Activated CD8-positive, alpha-beta memory T cell treated with anti-CD3 and anti-CD28 coated beads for 4 hours (primary cell): ENCODE measurements around the gene CAMKMT.

Experiments used
- DNase-seq, 2 donors: peaks; one replicate each; pipeline ENCODE4 v3.0.0-alpha.2; 2020; ENCODE audit warnings: low read depth in 2 of 2

CAMKMT gene

DNA sequence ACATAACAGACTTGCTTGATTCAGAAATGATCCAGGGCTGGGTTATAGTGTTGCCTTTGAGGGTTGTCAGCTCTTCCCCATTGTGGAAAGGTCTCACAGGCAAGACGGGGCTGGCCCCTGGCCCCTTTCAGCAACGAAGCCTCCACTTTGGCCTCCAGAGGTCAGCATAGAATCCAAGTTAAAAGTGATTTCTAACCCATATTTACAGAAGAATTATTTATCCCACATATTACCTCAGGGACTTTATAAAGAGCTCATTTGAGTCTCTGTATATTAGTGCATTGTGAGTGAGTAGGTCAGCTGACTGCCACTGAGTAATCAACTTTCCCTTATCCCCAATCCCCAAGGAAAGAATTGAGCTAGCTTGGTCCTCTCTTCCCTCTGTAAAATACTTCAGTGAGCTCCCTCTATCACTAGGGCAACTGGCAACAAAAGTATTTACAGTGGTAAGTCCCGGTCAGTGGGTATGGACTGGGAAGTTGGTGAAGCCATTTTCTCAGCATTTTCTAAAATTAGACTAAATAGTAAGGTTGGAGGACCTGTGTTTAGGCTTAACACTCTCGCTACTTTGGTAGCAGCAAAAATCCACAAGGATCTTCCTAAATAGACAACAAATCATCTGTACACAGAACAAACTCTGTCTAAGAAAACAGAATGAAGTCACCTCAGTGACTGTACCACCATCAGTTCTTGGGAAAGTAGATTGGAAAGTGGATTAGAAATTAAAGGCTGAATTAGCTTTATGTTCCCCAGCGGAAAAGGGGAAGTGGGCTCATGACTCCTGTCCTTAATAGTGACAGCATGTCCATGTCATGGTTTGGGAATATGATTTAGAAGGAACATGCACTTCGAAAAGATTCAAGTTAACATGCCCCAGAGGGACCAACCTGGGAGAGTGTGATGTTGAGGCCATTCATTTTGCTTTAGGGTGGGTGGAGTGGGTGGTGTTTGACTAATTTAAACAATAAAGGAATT lies 408.8 kb downstream of the CAMKMT start:
- no peak for DNase-seq

DNA sequence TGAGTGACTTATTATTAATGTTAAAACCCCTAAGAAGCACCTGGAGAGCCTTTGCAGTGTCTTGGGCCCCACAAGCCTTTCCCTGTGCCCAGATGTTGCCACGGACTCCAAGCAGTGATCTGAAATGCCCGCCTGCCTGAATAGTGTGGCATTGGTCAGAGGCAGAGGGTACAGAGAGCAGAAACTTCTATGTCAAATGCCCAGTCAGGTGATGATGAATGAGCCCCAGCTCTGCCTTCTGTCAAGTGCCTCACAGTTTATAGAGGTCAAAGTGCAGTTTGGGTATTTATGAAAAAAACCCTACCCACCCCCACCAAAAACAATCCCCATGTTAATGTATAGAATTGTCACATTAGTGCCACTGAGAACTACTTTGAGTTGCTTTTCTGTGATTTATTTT lies 409.8 kb downstream of the CAMKMT start:
- DNase-seq: no peak

DNA sequence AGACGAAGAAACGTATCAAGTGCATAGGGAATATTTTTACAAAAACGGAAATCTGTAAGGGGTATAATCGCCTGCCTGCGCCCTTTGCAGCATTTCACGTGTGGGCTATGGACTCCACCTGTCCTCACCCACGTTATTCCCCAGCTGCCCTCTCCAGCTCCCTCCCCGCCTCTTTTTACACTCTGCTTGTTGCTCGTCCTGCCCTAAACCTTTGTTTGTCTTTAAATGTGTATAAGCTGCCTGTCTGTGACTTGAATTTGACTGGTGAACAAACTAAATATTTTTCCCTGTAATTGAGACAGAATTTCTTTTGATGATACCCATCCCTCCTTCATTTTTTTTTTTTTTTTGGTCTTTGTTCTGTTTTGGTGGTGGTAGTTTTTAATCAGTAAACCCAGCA lies 410.4 kb downstream of the CAMKMT start:
- no peak for DNase-seq

DNA sequence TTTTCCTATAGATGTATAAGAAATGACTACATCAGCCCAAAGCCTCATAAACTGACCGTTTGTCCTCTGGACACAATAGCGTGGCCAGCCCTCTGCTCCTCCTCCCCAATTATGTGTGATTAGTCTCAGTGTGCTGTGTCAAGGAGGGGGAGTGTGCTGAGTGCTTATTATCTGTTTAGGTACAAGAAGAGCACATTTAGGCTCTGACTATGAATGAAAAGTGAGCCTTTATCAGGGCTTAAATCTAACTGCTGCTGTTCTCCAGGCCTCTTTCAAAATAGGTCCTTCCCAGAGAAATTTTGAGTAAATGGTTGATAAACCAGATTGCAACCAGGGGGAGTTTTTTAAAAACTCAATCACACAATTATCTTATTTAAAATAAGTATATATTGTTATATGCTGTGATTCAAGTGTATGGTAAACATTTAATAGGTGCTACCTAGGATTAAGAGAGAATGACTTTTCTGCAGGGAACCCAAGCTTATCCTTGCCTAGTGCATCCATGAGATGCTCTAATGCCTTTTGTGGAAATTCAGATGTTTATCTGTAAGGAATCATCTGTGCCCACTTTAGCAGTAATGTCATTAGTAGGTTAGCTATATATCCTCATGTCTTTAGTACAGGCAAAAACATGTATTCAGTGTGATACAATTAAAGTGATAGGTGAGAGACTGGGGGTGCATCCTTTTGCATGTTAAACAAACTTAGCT lies 411.1 kb downstream of the CAMKMT start:
- DNase-seq: no peak

DNA sequence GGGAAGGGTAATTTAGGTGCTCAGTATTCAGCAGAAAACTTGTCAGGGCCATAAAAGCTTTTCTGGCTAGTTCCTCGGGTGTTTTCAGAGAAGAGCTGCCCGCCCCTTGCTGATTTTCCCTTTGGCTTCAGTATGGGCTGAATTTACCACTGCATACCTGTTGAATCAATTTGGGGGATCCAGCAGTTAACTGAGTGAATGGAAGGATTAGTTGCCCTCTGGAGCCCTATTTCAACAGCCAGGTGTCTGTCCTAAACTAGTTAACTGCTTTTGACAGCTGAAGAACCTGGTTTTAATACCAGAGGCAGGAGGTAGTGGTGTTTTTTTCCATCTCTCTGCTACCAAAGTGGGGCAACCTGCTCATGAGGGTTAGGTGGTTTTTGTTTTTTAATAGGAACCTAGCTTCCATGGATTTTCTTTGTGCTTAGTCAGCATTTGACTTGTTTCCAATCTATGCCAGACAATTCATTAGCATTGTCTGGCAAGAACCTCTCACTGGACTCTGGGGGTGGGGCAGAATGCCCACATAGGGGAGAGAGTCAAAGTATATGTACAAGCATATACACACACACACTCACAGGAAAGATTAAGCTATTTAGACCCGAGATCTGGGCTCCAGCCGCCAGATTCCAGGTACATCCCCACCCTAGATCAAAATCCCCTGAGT lies 413.2 kb downstream of the CAMKMT start:
- DNase-seq: no peak

DNA sequence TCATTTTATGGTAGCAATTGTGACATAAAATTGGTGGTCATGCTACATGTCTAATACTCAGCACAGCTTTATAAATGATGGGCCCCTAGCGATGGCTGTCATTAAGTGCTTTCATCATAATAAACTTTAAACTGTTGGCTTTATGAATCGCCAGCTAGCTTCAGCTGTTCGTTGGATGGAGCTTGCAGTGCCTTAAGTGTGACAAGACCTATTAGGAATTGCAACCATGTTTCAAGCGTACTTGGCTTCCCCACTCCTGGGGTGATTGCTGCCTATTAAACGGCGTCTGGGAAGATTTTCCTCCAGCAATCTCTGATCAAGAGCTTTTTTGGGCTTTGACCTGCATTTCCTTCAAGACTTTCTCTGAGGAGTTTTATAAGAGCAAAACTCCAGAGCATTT lies 415.3 kb downstream of the CAMKMT start:
- no peak for DNase-seq

DNA sequence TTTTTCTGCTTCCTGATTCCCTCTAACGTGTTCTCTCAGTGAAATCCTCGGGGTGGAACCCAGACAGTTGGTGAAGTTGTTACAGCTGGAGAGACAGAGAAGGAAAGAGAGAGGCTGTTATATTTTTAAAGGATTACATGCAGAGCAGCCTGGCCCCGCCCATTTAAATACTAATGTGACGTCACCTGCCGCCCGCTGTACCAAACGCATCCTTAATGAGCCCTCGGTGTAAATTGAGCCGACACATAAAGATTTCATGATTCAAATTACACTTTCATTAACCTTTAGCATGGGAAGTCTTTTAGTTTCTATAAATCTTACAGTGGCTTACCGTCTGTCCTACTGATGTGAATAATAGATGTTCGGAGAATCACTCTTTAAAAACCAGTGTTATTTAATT lies 415.8 kb downstream of the CAMKMT start:
- DNase-seq: no peak

DNA sequence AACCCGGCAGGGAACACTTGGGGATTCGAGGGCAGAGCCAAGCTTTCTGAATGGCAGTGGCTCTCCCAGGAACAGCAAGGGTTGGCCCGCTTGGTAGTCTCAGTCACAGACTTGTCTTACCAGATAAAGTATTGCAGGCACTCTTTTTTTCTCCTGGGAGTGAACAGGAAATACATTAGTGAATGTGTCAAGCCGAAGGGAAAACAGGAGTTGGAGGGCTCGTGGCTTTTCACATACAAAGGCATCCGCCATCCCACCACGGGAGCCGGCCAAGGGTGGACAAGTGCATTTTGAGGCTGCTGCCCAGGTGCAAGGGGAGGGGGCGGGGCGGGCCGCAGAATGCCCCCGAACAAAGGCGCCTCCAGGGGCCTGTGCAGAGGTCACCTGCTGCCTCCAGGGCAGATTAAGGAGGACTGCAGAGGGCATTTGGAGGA lies 416.5 kb downstream of the CAMKMT start:
- DNase-seq: no peak

DNA sequence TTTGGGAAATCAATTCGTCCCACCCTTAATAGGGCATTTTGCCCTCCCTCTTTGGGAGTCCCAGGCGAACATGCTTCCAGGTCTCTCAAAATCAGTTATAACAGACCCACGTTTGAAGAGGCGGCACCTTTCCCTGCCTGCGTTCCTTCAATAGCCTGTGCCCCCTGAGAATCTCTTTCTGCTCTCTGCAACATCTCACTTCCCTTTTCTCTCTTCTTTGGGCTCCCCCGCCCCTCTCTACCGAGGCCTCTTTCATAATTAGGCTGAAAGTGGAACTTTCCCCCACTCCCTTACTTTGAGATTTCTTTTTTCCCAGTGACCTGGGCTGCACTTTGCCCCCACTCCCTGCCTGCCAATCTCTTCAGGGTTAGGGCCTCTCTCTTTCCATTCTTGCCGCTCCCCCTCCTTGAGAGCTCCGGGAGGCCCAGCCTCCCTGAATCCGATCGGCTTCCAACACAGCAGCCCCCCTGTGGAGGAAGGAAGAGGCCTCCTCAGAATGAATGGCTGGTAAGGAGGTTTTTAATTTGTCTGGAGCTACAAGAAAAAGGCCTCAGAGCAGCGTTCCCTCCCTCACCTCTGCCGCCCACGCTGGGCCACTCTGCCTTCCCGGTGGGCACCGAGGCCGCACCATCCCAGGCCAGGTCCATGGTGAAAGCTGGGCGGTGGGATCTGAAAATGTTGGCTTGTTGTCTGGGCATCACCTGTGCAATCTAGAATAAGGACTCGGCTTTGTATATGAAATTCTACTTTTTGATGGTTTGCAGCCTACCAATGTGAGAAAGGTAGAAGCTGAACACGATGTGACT lies 417.1 kb downstream of the CAMKMT start:
- no peak for DNase-seq

DNA sequence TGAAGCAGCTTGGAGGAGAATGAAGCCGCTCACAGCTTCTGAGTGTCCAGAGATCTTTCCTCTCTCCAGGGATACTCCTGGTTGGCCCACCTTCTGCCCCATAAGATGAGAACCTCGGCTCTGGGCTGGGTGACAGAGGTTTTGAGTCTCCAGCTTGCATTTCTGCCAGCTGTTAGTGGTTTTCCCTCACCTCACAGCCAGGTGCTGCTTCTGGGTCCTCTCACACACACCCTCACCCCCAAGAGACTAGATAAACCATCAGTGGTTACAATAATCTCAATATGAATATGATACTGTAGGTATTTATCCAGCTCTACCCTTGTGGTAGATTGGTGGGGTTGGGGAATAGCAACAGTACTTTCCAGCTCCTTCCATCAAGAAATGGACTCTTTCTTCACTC lies 418.0 kb downstream of the CAMKMT start:
- no peak for DNase-seq

DNA sequence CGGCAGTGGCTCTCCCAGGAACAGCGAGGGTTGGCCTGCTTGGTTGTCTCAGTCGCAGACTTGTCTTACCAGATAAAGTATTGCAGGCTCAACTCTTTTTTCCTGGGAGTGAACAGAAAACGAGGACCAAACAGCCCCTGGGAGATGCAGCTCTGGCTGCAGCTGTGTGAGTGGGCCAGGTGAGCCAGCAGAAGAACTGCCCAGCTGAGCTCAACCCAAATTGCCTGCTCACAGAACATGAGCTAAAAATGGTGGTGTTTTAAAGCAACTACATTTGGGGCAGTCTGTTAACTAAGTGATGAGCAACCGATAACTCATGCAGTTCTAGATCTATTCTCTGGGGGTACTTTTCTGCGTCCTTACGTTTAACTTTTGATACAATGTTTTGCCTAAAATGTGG lies 418.7 kb downstream of the CAMKMT start:
- no peak for DNase-seq

DNA sequence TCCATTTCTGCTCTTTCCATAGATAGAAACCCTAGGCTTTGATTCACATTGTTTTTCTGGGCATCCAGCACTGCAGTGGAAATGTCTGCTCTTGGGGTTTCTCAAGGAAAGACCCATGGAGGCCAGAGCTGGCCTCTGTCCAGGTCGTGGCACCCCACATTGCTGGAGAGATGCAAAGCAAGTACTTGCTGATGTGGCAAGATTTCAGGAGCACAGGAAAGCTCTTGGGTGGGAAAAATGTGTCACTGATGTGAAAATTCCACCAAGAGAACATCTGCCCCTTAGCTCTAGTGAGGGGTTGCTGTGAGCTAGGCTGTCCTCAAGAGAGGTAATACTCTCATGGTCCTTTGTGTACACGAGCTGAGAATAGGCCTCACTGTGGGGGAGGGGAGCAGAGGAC lies 423.7 kb downstream of the CAMKMT start:
- DNase-seq: no peak

DNA sequence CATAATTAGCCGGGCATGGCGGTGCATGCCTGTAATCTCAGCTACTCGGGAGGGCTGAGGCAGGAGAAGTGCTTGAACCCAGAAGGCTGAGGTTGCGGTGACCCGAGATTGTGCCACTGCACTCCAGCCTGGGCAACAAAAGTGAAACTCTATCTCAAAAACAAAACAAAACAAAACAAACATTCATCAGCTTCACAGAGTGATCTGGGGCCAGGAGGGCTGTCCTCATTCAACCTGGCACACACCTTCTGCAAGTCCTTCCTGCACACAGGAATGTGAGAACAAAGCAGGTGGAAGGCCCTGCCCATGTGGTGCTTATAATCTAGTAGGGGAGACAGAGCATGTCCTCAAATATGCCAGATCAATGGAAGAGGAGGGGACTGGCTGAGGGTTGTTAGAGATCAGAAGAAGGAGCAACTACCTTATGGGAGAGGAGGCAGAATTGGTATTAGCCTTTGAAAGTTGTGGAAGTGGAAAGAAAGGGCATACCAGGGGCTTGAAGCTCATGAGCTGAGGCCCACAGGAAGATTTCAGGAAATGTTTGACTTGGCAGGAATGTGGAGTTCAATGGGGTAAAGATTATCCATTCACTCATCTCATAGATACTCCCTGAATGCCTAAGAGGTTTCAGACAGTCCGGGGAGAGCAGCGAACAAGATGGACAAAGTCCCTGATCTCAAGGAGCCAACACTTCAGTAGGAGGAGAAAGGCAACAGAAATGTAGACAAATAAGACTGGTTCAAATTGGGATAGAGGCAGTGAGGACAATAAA lies 424.5 kb downstream of the CAMKMT start:
- no peak for DNase-seq

DNA sequence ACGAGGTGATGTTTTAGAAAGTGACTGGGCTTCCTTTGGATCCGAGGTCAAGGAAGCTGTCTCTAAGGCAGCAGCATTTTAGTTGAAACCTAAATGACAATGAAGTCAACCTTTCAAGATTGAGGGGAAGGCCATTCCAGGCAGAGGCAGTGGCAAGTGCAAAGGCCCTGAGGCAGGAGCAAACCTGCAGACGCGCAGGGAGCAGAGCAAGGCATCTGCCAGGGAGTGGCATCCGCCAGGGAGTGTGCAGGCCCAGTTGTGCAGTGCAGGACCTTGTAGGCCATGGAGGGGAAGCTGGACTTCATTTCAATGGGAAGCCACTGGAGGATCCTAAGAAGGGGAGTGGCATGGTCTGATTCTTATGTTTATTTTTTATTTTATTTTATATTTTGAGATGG lies 425.1 kb downstream of the CAMKMT start:
- no peak for DNase-seq

DNA sequence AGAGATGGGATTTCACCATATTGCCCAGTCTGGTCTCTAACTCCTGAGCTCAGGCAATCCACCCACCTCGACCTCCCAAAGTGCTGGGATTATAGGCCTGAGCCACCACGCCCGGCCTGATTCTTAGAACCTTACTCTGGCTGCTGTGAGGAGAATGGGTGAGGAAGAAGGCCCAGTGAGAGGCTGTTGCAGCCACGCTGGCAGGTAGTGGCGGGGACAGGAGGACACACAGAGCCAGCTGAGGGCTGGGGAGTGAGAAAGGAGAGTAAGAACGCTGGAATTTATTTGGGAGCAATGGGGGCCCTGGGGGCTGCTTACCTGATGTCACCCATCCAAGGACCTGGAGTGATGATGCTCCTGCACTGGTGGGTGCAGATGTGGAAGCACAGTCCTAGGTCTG lies 425.9 kb downstream of the CAMKMT start:
- DNase-seq: no peak

DNA sequence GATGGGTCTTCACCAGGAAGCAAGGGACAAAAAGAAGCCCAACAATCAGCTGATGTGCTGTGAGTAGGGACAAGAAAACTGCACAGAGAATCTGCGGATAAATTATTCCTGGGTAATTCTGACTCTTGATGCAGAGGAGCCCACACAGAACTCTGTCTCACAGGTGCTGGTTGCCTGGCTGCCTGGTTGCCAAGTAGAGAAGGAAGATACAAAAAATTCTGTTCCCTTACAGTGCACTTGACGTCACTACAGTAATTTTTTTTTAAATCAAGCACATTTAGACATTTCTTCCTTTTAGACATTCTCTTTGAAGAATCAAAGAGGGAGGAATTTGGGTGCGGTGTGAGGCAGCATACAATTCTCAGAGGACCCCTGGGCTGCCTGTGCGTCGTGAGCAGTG lies 427.7 kb downstream of the CAMKMT start:
- DNase-seq: no peak

DNA sequence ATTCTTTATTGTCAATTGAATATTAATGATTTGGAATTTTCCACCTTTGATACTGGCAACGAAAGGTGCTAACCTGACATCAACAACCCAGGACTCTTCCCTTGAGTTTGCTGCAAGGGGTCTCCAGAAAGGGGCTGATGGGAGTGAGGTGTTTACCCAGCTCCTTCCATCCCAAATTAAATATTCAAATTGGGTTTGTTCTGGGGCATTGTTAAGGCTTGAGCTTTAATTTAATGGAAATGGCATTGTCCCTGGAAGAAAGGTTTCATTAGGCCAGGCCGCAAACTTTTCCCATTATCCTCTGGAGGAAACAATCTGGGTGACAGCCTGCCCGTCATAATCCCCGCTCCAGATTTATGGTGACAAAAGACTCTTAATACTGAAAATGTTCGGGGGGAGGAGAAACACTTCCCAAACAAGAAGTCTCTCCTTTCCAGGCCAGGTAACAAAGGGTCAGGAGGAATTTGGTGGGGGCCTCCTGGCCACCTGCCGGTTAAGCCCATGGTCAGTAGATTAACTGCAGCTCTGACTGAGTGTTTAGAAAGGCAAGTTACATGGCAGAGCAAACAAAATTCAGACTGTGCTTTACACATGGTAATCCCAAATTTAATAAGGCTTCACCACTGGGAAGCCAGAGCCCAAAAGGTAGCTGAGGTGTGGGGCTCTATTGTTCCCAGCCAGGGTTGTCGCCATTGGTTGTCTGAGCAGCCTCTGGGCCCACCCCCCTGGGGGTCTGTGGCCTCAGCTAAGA lies 428.4 kb downstream of the CAMKMT start:
- no peak for DNase-seq

DNA sequence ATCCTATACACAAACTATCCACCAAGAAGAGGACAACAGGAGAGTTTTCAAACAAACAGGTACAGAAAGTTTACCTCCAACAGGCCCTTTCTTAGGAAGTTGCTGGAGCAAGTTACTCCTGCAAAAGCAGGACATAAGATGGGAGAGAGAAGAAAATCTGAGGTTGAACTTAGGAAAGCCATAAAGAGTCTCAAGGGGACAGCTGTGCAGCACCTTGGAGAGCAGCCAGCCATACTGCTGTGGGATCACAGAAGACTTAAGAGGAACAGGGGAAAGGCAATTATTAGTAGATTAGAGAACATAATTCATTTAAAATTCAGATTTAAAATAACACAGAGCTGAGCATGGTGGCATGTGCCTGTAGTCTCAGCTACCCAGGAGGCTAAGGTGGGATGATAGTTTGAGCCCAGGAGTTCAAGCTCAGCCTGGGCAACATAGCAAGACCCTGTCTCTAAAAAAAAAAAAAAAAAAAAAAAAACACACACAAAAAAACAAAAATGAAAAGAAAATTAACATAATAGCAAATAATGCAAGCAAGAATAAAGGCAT lies 431.6 kb downstream of the CAMKMT start:
- no peak for DNase-seq

DNA sequence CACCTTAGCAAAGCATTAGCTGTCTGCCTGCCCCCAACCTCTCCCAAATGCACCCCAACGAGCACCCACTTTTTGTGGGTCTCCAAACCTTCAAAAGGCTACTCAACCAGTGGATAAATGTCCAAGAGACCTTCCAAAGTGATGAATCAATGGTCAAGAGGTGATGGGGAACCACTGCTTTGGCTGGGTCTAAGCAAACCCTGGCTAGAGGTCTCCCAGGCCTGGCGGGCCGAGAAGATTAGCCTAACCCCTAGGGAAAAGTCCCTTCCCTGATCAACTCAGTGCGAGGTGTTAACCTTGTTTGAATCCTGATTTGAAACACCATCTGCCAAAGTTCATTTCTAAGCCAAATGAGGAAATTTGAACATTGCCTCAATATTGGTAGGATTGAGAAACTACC lies 435.0 kb downstream of the CAMKMT start:
- DNase-seq: no peak

DNA sequence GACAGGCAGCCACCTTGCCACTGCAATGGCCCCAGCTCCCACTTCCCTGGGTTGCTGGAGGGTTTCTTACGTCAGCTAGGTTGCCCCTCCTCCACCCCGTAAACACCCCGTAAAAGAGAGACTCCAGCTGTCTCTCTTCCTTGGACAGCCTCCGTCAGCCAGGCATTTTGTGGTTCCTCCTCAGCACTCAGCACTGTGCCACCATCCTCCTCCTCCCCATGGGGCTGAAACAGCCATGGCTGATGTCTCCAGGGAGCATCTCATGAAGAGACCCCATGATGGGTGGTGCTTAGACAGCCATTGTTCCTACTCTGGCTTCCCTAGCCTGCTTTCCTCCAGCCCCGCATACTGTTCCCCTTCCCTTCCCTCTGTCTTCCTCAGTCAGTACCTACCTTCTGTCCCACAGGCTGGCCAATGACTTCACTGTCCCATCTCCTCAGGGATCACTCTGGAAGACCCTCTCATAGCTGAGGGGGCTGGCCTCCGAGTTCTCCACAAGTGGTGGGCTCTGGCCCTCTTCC lies 436.5 kb downstream of the CAMKMT start:
- DNase-seq: no peak
